Measurements from ENCODE around the gene MTARC2. TPM values are rescaled to one million over a fixed set of nuclear protein-coding genes. Genes with fewer than 3 reads are reported as not detected.

MTARC2 gene
- total RNA-seq, 4 donors from 2014 or later = 15.6 to 22.9 (median 20.5) TPM

DNA sequence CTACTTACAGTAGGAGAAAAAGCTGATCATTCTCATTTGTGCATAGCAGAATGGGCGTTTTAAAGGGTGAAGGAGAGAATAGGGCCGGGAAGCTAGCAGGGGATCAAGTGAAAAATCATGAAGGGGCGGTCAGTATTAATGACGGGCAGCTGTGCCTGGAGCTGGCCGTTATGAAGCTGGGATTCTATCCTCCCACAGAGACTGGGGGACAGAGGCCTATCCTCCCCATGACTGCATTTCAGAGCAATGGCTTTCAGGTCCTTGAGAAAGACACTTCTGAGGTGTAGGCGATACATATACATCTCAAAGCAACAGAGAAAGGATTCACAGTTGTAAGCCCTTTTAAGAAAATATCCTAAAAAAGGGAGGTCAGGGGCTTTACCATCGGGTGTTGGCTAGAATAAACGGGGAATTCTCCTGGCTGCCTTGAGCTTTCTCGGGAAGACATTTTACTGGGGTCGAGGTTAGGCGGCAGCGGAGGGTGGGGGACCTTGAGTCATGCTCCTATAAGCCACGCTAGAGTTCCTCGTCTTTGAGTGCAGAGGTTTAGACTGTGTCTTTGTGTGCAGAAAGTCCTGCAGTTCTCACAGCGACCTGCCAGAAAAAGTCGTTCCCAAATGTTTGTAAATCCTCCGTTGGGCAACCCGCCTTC lies 559 bp upstream of the MTARC2 start:
- Histone ChIP-seq H3K36me3 (no peaks in the 10 kb centered on the region), H3K27ac (replicated peaks in 1 of 4) (peak overlapping the region; percentile 88 to 95 (median 94)), H3K4me3 (peak overlapping the region; percentile 68 to 91 (median 84)), H3K27me3 (no peaks in the 10 kb centered on the region), H3K4me1 (peaks cover 33 to 57% (median 51%) of the 10 kb centered on the region in 4 donors), H3K9me3 (no peaks in the 10 kb centered on the region)
- 11% methylated on average over 18 of the region's 18 CpGs for WGBS
- TF ChIP-seq POLR2AphosphoS5 (IDR thresholded peaks at IDR 0.05) (no peak), EP300 (IDR thresholded peaks at IDR 0.05) (no peak), POLR2A (IDR thresholded peaks at IDR 0.05; ENCODE audit: low read depth) (no peak)
- TF ChIP-seq, protein P1, sequence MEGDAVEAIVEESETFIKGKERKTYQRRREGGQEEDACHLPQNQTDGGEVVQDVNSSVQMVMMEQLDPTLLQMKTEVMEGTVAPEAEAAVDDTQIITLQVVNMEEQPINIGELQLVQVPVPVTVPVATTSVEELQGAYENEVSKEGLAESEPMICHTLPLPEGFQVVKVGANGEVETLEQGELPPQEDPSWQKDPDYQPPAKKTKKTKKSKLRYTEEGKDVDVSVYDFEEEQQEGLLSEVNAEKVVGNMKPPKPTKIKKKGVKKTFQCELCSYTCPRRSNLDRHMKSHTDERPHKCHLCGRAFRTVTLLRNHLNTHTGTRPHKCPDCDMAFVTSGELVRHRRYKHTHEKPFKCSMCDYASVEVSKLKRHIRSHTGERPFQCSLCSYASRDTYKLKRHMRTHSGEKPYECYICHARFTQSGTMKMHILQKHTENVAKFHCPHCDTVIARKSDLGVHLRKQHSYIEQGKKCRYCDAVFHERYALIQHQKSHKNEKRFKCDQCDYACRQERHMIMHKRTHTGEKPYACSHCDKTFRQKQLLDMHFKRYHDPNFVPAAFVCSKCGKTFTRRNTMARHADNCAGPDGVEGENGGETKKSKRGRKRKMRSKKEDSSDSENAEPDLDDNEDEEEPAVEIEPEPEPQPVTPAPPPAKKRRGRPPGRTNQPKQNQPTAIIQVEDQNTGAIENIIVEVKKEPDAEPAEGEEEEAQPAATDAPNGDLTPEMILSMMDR (IDR thresholded peaks at IDR 0.05) = no peak
- intact Hi-C loops (cut with DNase I) = loop anchor here (10.0 kb wide), 1 partner anchor 473 kb away; the partner anchor contains the start of gene RAB3GAP2
- DNase-seq (ENCODE audit: extremely low spot score) = no peak

DNA sequence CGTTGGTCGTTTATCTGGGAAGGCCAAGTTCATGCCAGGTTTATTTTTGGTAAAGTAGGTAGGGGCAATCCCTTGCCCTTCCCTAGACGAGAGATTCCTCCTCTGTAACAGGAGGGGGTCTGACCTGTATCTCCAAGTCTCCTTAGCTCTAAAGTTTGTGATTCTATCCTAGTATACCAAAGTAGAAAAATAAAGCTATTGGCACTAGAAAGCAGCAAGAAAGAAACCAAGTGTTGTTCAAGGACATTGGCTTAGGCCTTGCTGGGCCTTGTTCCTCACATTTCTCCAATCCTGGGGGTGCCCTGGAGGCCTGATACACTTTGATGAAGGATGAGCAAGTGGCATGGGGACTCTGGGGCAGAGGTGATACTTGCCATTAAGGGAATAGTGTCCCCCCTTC lies 814 bp downstream of the MTARC2 start:
- no peaks in the 10 kb centered on the region for H3K36me3 ChIP-seq
- peak overlapping the region; percentile 88 to 95 (median 94) for H3K27ac ChIP-seq (replicated peaks in 1 of 4)
- DNase-seq (ENCODE audit: extremely low spot score) = no peak
- H3K9me3 ChIP-seq = no peaks in the 10 kb centered on the region
- TF ChIP-seq POLR2A (IDR thresholded peaks at IDR 0.05; ENCODE audit: low read depth) = no peak
- TF ChIP-seq, protein P1 (IDR thresholded peaks at IDR 0.05) = no peak
- H3K27me3 ChIP-seq = no peaks in the 10 kb centered on the region
- intact Hi-C loops (cut with DNase I) = loop anchor here (10.0 kb wide), 1 partner anchor 474 kb away; the partner anchor contains the start of gene RAB3GAP2
- H3K4me1 ChIP-seq = peaks cover 40 to 66% (median 55%) of the 10 kb centered on the region in 4 donors
- peak overlapping the region; percentile 68 to 91 (median 84) for H3K4me3 ChIP-seq
- WGBS = 3% methylated on average over 3 of the region's 3 CpGs

DNA sequence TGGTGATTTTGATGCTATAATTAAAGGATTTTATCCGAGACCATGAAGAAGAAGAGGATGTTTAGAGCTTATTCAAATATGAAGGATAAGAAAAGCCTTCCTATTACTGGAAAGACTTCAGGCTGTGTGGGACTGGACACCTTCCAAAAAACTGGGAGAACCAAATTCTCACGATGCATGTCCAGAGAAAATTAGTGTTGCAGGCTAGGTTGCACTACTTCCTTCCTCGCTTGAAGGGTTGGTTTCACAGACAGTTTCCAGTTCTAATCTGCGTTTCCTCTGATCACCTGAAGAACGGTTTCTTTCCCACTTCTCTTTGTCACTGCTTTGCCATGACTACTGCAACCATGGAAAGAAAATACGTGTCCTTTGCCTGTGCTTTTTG lies 2.0 kb downstream of the MTARC2 start:
- H3K27me3 ChIP-seq = no peaks in the 10 kb centered on the region
- intact Hi-C loops (cut with DNase I) = no loop called here
- WGBS = 32% methylated on average over 6 of the region's 6 CpGs
- peak overlapping the region; percentile 68 to 91 (median 84) for H3K4me3 ChIP-seq
- no peak for DNase-seq (ENCODE audit: extremely low spot score)
- TF ChIP-seq POLR2AphosphoS5 (IDR thresholded peaks at IDR 0.05) (no peak), EP300 (IDR thresholded peaks at IDR 0.05) (no peak), POLR2A (IDR thresholded peaks at IDR 0.05; ENCODE audit: low read depth) (no peak)
- TF ChIP-seq, protein P1 (IDR thresholded peaks at IDR 0.05) = no peak
- H3K27ac ChIP-seq (replicated peaks in 1 of 4) = peak overlapping the region; percentile 88 to 95 (median 94)
- peaks cover 2 to 8% (median 7%) of the 10 kb centered on the region in 4 donors for H3K36me3 ChIP-seq
- H3K9me3 ChIP-seq = no peaks in the 10 kb centered on the region
- peaks cover 40 to 66% (median 55%) of the 10 kb centered on the region in 4 donors for H3K4me1 ChIP-seq

DNA sequence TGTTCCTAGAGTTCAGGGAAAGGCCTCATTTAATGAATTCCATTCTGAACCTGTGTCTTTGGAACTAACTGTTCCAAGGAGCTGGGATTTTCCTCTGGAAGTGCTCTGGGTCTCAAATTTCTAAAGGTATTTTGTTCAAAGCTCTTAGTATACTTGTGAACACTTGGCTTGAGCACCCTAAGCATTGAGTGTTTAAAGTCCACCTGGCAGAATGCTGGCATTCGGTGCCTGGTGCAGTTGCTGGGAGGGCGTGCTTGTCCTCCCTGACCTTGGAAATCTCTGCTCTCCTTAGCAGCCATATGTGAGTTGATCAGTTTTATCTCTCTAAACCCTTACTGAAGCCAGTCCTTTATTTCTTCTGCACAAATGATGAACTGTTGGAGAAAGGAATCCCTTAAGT lies 3.0 kb downstream of the MTARC2 start:
- peaks cover 12 to 18% (median 17%) of the 10 kb centered on the region in 4 donors for H3K36me3 ChIP-seq
- peak overlapping the region in 3 of 4 donors; percentile 88 to 95 (median 94) for H3K27ac ChIP-seq (replicated peaks in 1 of 4)
- 48% methylated on average over 2 of the region's 2 CpGs for WGBS
- no peak for TF ChIP-seq POLR2AphosphoS5 (IDR thresholded peaks at IDR 0.05)
- TF ChIP-seq, protein P1 (IDR thresholded peaks at IDR 0.05) = no peak
- no peak for TF ChIP-seq POLR2A (IDR thresholded peaks at IDR 0.05; ENCODE audit: low read depth)
- TF ChIP-seq EP300 (IDR thresholded peaks at IDR 0.05) = no peak
- peaks cover 40 to 64% (median 55%) of the 10 kb centered on the region in 4 donors for H3K4me1 ChIP-seq
- no peaks in the 10 kb centered on the region for H3K27me3 ChIP-seq
- H3K4me3 ChIP-seq = peak overlapping the region in 1 of 4 donors; percentile 91
- intact Hi-C loops (cut with DNase I) = no loop called here
- H3K9me3 ChIP-seq = no peaks in the 10 kb centered on the region
- no peak for DNase-seq (ENCODE audit: extremely low spot score)

Data from esophagus muscularis mucosa (tissue), 4 donors.